HG03039 (cell line): Measurements from ENCODE around the gene CHRNG.

Experiments used
- ATAC-seq: cut with Tn5 transposase; IDR thresholded peaks from one replicate; pipeline ENCODE4 v1.9.1; 2021; ENCODE audit warnings: mild to moderate bottlenecking, moderate library complexity; ENCODE audit not compliant: unreplicated experiment

The CHRNG gene

GRCh38 chr2:232539298-232540231 lies at the start of gene CHRNG:
TSS of gene CHRNG (plus strand) at chr2:232539692. CDS start at chr2:232539748, 56 bp downstream.
- ATAC-seq = no peak

- no peak for ATAC-seq
Observed at GRCh38 chr2:232490221-232491138, 49.0 kb upstream of the CHRNG start.

GRCh38 chr2:232491139-232491780 lies 48.2 kb upstream of the CHRNG start:
- no peak for ATAC-seq

GRCh38 chr2:232492236-232492848 lies 47.1 kb upstream of the CHRNG start:
- ATAC-seq = no peak

- ATAC-seq = no peak
Observed at GRCh38 chr2:232492963-232493700, 46.4 kb upstream of the CHRNG start.

- ATAC-seq = no peak
Observed at GRCh38 chr2:232493701-232494474, 45.6 kb upstream of the CHRNG start.

- no peak for ATAC-seq
Observed at GRCh38 chr2:232494542-232494941, 45.0 kb upstream of the CHRNG start.

- no peak for ATAC-seq
Observed at GRCh38 chr2:232495292-232495691, 44.2 kb upstream of the CHRNG start.

- ATAC-seq = no peak
Observed at GRCh38 chr2:232496501-232497270, 42.8 kb upstream of the CHRNG start.

- ATAC-seq = no peak
Observed at GRCh38 chr2:232497348-232497747, 42.1 kb upstream of the CHRNG start.

GRCh38 chr2:232498452-232498851 lies 41.0 kb upstream of the CHRNG start:
- no peak for ATAC-seq

GRCh38 chr2:232501331-232501771 lies 38.1 kb upstream of the CHRNG start:
- no peak for ATAC-seq

- ATAC-seq = no peak
Observed at GRCh38 chr2:232501794-232502390, 37.6 kb upstream of the CHRNG start.

GRCh38 chr2:232502511-232502910 lies 37.0 kb upstream of the CHRNG start:
- ATAC-seq = no peak

- ATAC-seq = no peak
Observed at GRCh38 chr2:232502911-232503808, 36.3 kb upstream of the CHRNG start.

- no peak for ATAC-seq
Observed at GRCh38 chr2:232503809-232504323, 35.6 kb upstream of the CHRNG start.

GRCh38 chr2:232504438-232504837 lies 35.1 kb upstream of the CHRNG start:
- ATAC-seq = no peak
